Thoracic aorta (tissue), 2 donors: ENCODE data around the gene PBX2. TPM values are rescaled to one million over a fixed set of nuclear protein-coding genes. Genes with fewer than 3 reads are reported as not detected.

Source experiments
- ATAC-seq: fragments of 150-250 bp; one replicate; pipeline ENCODE4 v1.8.0; 2017; ENCODE audit warnings: low read depth; ENCODE audit not compliant: insufficient number of reproducible peaks, low FRiP score
- DNase-seq: peaks from one replicate; pipeline ENCODE4 v3.0.0-alpha.2; 2020; ENCODE audit warnings: low spot score
- H3K27ac ChIP-seq, 2 donors: fragments of 200-600 bp; sonication (generic); 1 replicate in 1 of 2; 2 replicates in 1 of 2; pipeline ENCODE4 v1.5.1; 2016; ENCODE audit warnings: mild to moderate bottlenecking in 2 of 2, moderate library complexity in 2 of 2
- H3K27me3 ChIP-seq: fragments of 200-600 bp; sonication (generic); replicated peaks from 2 replicates; pipeline ENCODE4 v1.6.0; 2016; ENCODE audit warnings: mild to moderate bottlenecking; ENCODE audit not compliant: insufficient read depth
- H3K36me3 ChIP-seq: fragments of 200-600 bp; sonication (generic); one replicate; pipeline ENCODE4 v1.5.1; 2016
- H3K4me1 ChIP-seq, 2 donors: fragments of 200-600 bp; sonication (generic); 1 replicate in 1 of 2; 2 replicates in 1 of 2; pipeline versions ENCODE4 v1.5.1 to v1.6.0; 2016; ENCODE audit warnings: low read depth in 2 of 2, mild to moderate bottlenecking in 1 of 2; ENCODE audit not compliant: control insufficient read depth in 1 of 2
- H3K4me3 ChIP-seq: fragments of 200-600 bp; sonication (generic); 2 replicates; pipeline ENCODE4 v1.5.1; 2016; ENCODE audit warnings: mild to moderate bottlenecking
- H3K9me3 ChIP-seq: fragments of 200-600 bp; sonication (generic); 2 replicates; pipeline ENCODE4 v1.5.1; 2016
- total RNA-seq, 2 donors: library from RNA; depleted of rRNA; stranded (reverse); fragments of >200 nt; gene quantifications; one replicate each; pipeline versions ENCODE4 v1.1.0 to v1.2.3, GENCODE V29; 2016
- TF ChIP-seq, protein P1 (sequence below): fragments of 200-600 bp; sonication (generic); IDR thresholded peaks from one replicate; pipeline ENCODE4 v1.5.1; 2019; ENCODE audit warnings: antibody characterized with exemption

Gene PBX2
- total RNA-seq, 2 donors from 2014 or later: 35.7 to 59.4 TPM

- TF ChIP-seq, protein P1, sequence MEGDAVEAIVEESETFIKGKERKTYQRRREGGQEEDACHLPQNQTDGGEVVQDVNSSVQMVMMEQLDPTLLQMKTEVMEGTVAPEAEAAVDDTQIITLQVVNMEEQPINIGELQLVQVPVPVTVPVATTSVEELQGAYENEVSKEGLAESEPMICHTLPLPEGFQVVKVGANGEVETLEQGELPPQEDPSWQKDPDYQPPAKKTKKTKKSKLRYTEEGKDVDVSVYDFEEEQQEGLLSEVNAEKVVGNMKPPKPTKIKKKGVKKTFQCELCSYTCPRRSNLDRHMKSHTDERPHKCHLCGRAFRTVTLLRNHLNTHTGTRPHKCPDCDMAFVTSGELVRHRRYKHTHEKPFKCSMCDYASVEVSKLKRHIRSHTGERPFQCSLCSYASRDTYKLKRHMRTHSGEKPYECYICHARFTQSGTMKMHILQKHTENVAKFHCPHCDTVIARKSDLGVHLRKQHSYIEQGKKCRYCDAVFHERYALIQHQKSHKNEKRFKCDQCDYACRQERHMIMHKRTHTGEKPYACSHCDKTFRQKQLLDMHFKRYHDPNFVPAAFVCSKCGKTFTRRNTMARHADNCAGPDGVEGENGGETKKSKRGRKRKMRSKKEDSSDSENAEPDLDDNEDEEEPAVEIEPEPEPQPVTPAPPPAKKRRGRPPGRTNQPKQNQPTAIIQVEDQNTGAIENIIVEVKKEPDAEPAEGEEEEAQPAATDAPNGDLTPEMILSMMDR: no peak
- H3K4me1 ChIP-seq: no peaks in the 10 kb centered on the region
- H3K36me3 ChIP-seq: no peaks in the 10 kb centered on the region
- no peak for DNase-seq
- no peaks in the 10 kb centered on the region for H3K27me3 ChIP-seq
- no peak for ATAC-seq
- H3K4me3 ChIP-seq: no peak within 1 kb of the TSS
- no peaks in the 10 kb centered on the region for H3K9me3 ChIP-seq
- no peak within 1 kb of the TSS for H3K27ac ChIP-seq
Measured at GRCh38 chr6:32223258-32224235, 33.5 kb upstream of the PBX2 start, which contains the start of gene NOTCH4. TSS of gene NOTCH4 (minus strand) at chr6:32224067. CDS start at chr6:32223928, 139 bp downstream.

- TF ChIP-seq, protein P1: no peak
- Histone ChIP-seq H3K27ac (no peak overlapping the region), H3K9me3 (no peaks in the 10 kb centered on the region), H3K4me3 (no peak overlapping the region), H3K27me3 (no peaks in the 10 kb centered on the region), H3K36me3 (no peaks in the 10 kb centered on the region), H3K4me1 (no peaks in the 10 kb centered on the region)
- ATAC-seq (no peak), DNase-seq (no peak)
Measured at GRCh38 chr6:32222333-32223230, 32.6 kb upstream of the PBX2 start.

DNA sequence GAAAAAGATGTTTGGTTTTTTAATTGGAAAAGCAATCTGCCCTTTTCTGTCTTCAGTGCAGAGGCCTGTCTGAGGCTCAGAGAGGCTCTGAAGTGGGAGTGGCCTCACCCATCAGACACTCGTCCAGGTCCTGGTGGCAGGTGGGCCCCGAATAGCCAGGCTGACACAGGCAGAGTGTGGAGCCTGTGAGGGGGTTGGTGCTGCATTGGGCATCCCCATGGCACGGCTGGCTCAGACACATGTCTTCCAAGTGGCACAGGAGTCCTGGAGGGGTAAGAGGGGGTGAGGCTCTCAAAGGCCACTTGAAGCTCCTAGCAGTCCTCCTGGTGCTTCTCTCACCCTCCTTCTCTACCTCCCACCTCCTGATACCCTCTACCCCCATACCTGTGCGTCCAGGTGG is 30.0 kb upstream of the PBX2 start:
- TF ChIP-seq, protein P1: no peak
- H3K9me3 ChIP-seq: no peaks in the 10 kb centered on the region
- no peak overlapping the region for H3K4me3 ChIP-seq
- no peaks in the 10 kb centered on the region for H3K27me3 ChIP-seq
- ATAC-seq: no peak
- no peak for DNase-seq
- no peaks in the 10 kb centered on the region for H3K4me1 ChIP-seq
- H3K27ac ChIP-seq: no peak overlapping the region
- no peaks in the 10 kb centered on the region for H3K36me3 ChIP-seq

- Histone ChIP-seq H3K27ac (no peak overlapping the region), H3K27me3 (no peaks in the 10 kb centered on the region), H3K4me1 (no peaks in the 10 kb centered on the region), H3K36me3 (no peaks in the 10 kb centered on the region), H3K4me3 (no peak overlapping the region), H3K9me3 (no peaks in the 10 kb centered on the region)
- TF ChIP-seq, protein P1: no peak
- ATAC-seq: no peak
- DNase-seq: no peak
Measured at GRCh38 chr6:32218167-32218566, 28.2 kb upstream of the PBX2 start.

GRCh38 chr6:32216998-32217397 is 27.0 kb upstream of the PBX2 start:
- Histone ChIP-seq H3K9me3 (no peaks in the 10 kb centered on the region), H3K4me1 (no peaks in the 10 kb centered on the region), H3K27me3 (no peaks in the 10 kb centered on the region), H3K27ac (no peak overlapping the region), H3K4me3 (no peak overlapping the region), H3K36me3 (no peaks in the 10 kb centered on the region)
- no peak for DNase-seq
- no peak for ATAC-seq
- TF ChIP-seq, protein P1: no peak
